H9 (cell line): ENCODE results near the gene RIBC1. TPM values are rescaled to one million over a fixed set of nuclear protein-coding genes. Genes with fewer than 3 reads are reported as not detected.

Experiments
- DNase-seq: peaks from one replicate; pipeline ENCODE4 v3.0.0-alpha.2; 2017
- H2AFZ ChIP-seq: one replicate; pipeline ENCODE4 v1.6.1; 2013; ENCODE audit warnings: mild to moderate bottlenecking, low read length, control low read depth, moderate library complexity
- H2AK5ac ChIP-seq: 2 replicates; pipeline ENCODE4 v1.6.1; 2013; ENCODE audit warnings: low read length, control low read depth, mixed read lengths; ENCODE audit not compliant: insufficient read length
- H2BK120ac ChIP-seq: one replicate; pipeline ENCODE4 v1.6.1; 2013; ENCODE audit warnings: low read depth, mild to moderate bottlenecking, low read length, control low read depth, inconsistent platforms; ENCODE audit not compliant: poor library complexity, severe bottlenecking
- H2BK12ac ChIP-seq: 2 replicates; pipeline ENCODE4 v1.6.1; 2013; ENCODE audit warnings: low read length, control low read depth, mixed read lengths, low read depth; ENCODE audit not compliant: insufficient read length
- H2BK15ac ChIP-seq: 2 replicates; pipeline ENCODE4 v1.6.1; 2013; ENCODE audit warnings: low read depth, low read length, control low read depth
- H2BK20ac ChIP-seq: one replicate; pipeline ENCODE4 v1.6.1; 2013; ENCODE audit warnings: low read depth, mild to moderate bottlenecking, low read length, control low read depth, inconsistent platforms; ENCODE audit not compliant: poor library complexity, severe bottlenecking
- H2BK5ac ChIP-seq: 2 replicates; pipeline ENCODE4 v1.6.1; 2013; ENCODE audit warnings: low read length, control low read depth, mixed read lengths; ENCODE audit not compliant: insufficient read length
- H3K14ac ChIP-seq: 2 replicates; pipeline ENCODE4 v1.6.1; 2013; ENCODE audit warnings: low read length, control low read depth; ENCODE audit not compliant: insufficient read depth
- H3K18ac ChIP-seq: 2 replicates; pipeline ENCODE4 v1.6.1; 2013; ENCODE audit warnings: low read depth, mild to moderate bottlenecking, mixed read lengths, low read length, control low read depth; ENCODE audit not compliant: insufficient read length
- H3K23ac ChIP-seq: 2 replicates; pipeline ENCODE4 v1.6.1; 2013; ENCODE audit warnings: low read length, control low read depth, mixed read lengths, low read depth; ENCODE audit not compliant: insufficient read length
- H3K23me2 ChIP-seq: 2 replicates; pipeline ENCODE4 v1.6.1; 2013; ENCODE audit warnings: low read depth, mild to moderate bottlenecking, mixed read lengths, low read length, control low read depth; ENCODE audit not compliant: insufficient read length, poor library complexity, severe bottlenecking
- H3K27ac ChIP-seq: 2 replicates; pipeline ENCODE4 v1.5.1; 2013; ENCODE audit warnings: low read length, control low read depth, mixed read lengths, low read depth; ENCODE audit not compliant: insufficient read length
- H3K27me3 ChIP-seq: 2 replicates; pipeline ENCODE4 v1.6.1; 2013; ENCODE audit warnings: low read length, control low read depth, inconsistent platforms; ENCODE audit not compliant: insufficient read depth
- H3K4ac ChIP-seq: 2 replicates; pipeline ENCODE4 v1.6.1; 2013; ENCODE audit warnings: low read depth, mild to moderate bottlenecking, control low read depth, inconsistent platforms, low read length, moderate library complexity
- H3K4me1 ChIP-seq: 2 replicates; pipeline ENCODE4 v1.6.1; 2013; ENCODE audit warnings: low read length, control low read depth, inconsistent platforms; ENCODE audit not compliant: insufficient read depth
- H3K4me2 ChIP-seq: 2 replicates; pipeline ENCODE4 v1.6.1; 2013; ENCODE audit warnings: low read length, control low read depth, mixed read lengths; ENCODE audit not compliant: insufficient read length, insufficient read depth
- H3K56ac ChIP-seq: 2 replicates; pipeline ENCODE4 v1.6.1; 2013; ENCODE audit warnings: low read depth, mild to moderate bottlenecking, mixed read lengths, low read length, control low read depth; ENCODE audit not compliant: insufficient read length
- H3K79me1 ChIP-seq: 2 replicates; pipeline ENCODE4 v1.6.1; 2013; ENCODE audit warnings: low read depth, mild to moderate bottlenecking, moderate library complexity, low read length, control low read depth, inconsistent platforms; ENCODE audit not compliant: insufficient read depth, poor library complexity, severe bottlenecking
- H3K79me2 ChIP-seq: 2 replicates; pipeline ENCODE4 v1.6.1; 2013; ENCODE audit warnings: low read length, control low read depth, inconsistent platforms; ENCODE audit not compliant: insufficient read depth
- H3K9ac ChIP-seq: 2 replicates; pipeline ENCODE4 v1.6.1; 2013; ENCODE audit warnings: low read length, control low read depth, mixed read lengths; ENCODE audit not compliant: insufficient read length; ENCODE audit errors: extremely low read depth
- H3K9me3 ChIP-seq: one replicate; pipeline ENCODE4 v1.6.1; 2013; ENCODE audit warnings: low read depth, low read length, inconsistent platforms; ENCODE audit not compliant: control insufficient read depth
- H3T11ph ChIP-seq: one replicate; pipeline ENCODE4 v1.6.1; 2013; ENCODE audit warnings: mild to moderate bottlenecking, low read length, control low read depth, inconsistent platforms
- H4K20me1 ChIP-seq: one replicate; pipeline ENCODE4 v1.6.1; 2013; ENCODE audit not compliant: control insufficient read depth, insufficient read length, insufficient read depth
- H4K5ac ChIP-seq: 2 replicates; pipeline ENCODE4 v1.6.1; 2013; ENCODE audit warnings: low read depth, mild to moderate bottlenecking, mixed read lengths, low read length, control low read depth; ENCODE audit not compliant: insufficient read length
- H4K8ac ChIP-seq: replicated peaks from 2 replicates; pipeline ENCODE4 v1.6.1; 2013; ENCODE audit warnings: low read length, control low read depth, mixed read lengths, low read depth; ENCODE audit not compliant: insufficient read length
- H4K91ac ChIP-seq: 2 replicates; pipeline ENCODE4 v1.6.1; 2013; ENCODE audit warnings: low read depth, mild to moderate bottlenecking, moderate library complexity, mixed read lengths, low read length, control low read depth; ENCODE audit not compliant: insufficient read length
- H3K27ac Mint-ChIP-seq, 3 experiments: 2 replicates in 2 of 3; 3 replicates in 1 of 3; pipeline ENCODE4 v1.8.0; 2020 to 2021; ENCODE audit warnings: mixed read lengths in 3 of 3, mild to moderate bottlenecking in 1 of 3, moderate library complexity in 1 of 3
- H3K27me3 Mint-ChIP-seq: 2 replicates; pipeline ENCODE4 v1.8.0; 2021; ENCODE audit warnings: low read depth, mild to moderate bottlenecking, moderate library complexity, mixed read lengths
- H3K36me3 Mint-ChIP-seq, 3 experiments: 2 replicates in 2 of 3; 3 replicates in 1 of 3; pipeline ENCODE4 v1.8.0; 2020 to 2021; ENCODE audit warnings: low read depth in 3 of 3, mixed read lengths in 3 of 3; ENCODE audit not compliant: insufficient read depth in 1 of 3
- H3K4me1 Mint-ChIP-seq, 2 experiments: 2 replicates each; pipeline ENCODE4 v1.8.0; 2020; ENCODE audit warnings: mixed read lengths in 2 of 2
- H3K4me3 Mint-ChIP-seq, 2 experiments: 2 replicates in 1 of 2; 3 replicates in 1 of 2; pipeline ENCODE4 v1.8.0; 2020 to 2021; ENCODE audit warnings: mild to moderate bottlenecking in 2 of 2, mixed read lengths in 2 of 2, moderate library complexity in 1 of 2
- H3K9me3 Mint-ChIP-seq, 2 experiments: 2 replicates in 1 of 2; 3 replicates in 1 of 2; pipeline ENCODE4 v1.8.0; 2020; ENCODE audit warnings: mild to moderate bottlenecking in 2 of 2, mixed read lengths in 2 of 2, moderate library complexity in 1 of 2
- WGBS: extraction: QIAGEN DNeasy Blood & Tissue Kit; methylation state at CpG from one replicate; pipeline ENCODE4 v1.1.7; 2013; ENCODE audit warnings: missing lambda C conversion rate, low lambda C conversion rate, mixed read lengths; ENCODE audit not compliant: insufficient read length; ENCODE audit errors: extremely low coverage; 5-methylcytosine and 5-hydroxymethylcytosine counted together
- total RNA-seq: library from RNA; stranded (reverse); gene quantifications from 2 replicates; pipeline ENCODE4 v1.2.1, GENCODE V29; 2021
- TF ChIP-seq, protein P1 (sequence below): fragments of 200-600 bp; sonication (generic); conservative IDR thresholded peaks from 3 replicates; pipeline ENCODE4 v1.8.0; 2021; ENCODE audit warnings: antibody characterized with exemption, mild to moderate bottlenecking

The RIBC1 gene
- total RNA-seq, 1 experiment from 2014 or later: 1.2 TPM

- H3K27ac Mint-ChIP-seq: no peak overlapping the region
- WGBS: no CpG with 5 or more reads among the region's 44 CpGs
- peaks cover 44% of the 10 kb centered on the region for H3K9me3 ChIP-seq
- H3K4me2 ChIP-seq: peak overlapping the region; percentile 46
- H4K5ac ChIP-seq: no peak overlapping the region
- no peak overlapping the region for H3K9ac ChIP-seq
- TF ChIP-seq, protein P1, sequence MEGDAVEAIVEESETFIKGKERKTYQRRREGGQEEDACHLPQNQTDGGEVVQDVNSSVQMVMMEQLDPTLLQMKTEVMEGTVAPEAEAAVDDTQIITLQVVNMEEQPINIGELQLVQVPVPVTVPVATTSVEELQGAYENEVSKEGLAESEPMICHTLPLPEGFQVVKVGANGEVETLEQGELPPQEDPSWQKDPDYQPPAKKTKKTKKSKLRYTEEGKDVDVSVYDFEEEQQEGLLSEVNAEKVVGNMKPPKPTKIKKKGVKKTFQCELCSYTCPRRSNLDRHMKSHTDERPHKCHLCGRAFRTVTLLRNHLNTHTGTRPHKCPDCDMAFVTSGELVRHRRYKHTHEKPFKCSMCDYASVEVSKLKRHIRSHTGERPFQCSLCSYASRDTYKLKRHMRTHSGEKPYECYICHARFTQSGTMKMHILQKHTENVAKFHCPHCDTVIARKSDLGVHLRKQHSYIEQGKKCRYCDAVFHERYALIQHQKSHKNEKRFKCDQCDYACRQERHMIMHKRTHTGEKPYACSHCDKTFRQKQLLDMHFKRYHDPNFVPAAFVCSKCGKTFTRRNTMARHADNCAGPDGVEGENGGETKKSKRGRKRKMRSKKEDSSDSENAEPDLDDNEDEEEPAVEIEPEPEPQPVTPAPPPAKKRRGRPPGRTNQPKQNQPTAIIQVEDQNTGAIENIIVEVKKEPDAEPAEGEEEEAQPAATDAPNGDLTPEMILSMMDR: no peak
- no peak overlapping the region for H4K8ac ChIP-seq
- no peak overlapping the region for H2AK5ac ChIP-seq
- no peak overlapping the region for H2BK120ac ChIP-seq
- H3K23me2 ChIP-seq: no peaks in the 10 kb centered on the region
- no peak overlapping the region for H3K14ac ChIP-seq
- no peak overlapping the region for H3K27ac ChIP-seq
- no peaks in the 10 kb centered on the region; a peak in 2 of 7 replicates for H3K36me3 Mint-ChIP-seq
- no peaks in the 10 kb centered on the region for H3K4me1 ChIP-seq
- no peak overlapping the region for H3T11ph ChIP-seq
- no peak overlapping the region for H3K4ac ChIP-seq
- peak; percentile 88 for DNase-seq
- no peaks in the 10 kb centered on the region for H3K27me3 ChIP-seq
- H4K91ac ChIP-seq: no peak overlapping the region
- H2BK12ac ChIP-seq: no peak overlapping the region
- no peak overlapping the region for H2BK5ac ChIP-seq
- no peak overlapping the region for H2AFZ ChIP-seq
- H3K23ac ChIP-seq: no peak overlapping the region
- no peak overlapping the region for H2BK15ac ChIP-seq
- H4K20me1 ChIP-seq: no peaks in the 10 kb centered on the region
- no peaks in the 10 kb centered on the region for H3K79me1 ChIP-seq
- no peak overlapping the region for H3K18ac ChIP-seq
- no peaks in the 10 kb centered on the region for H3K79me2 ChIP-seq
- H3K4me3 Mint-ChIP-seq: peak overlapping the region; percentile 73 to 75
- H3K27me3 Mint-ChIP-seq: peaks cover 12% of the 10 kb centered on the region
- peaks cover 61 to 70% of the 10 kb centered on the region in 2 experiments for H3K9me3 Mint-ChIP-seq
- H3K4me1 Mint-ChIP-seq: peaks cover 2 to 6% of the 10 kb centered on the region in 2 experiments; a peak in 3 of 4 replicates
- H3K56ac ChIP-seq: no peak overlapping the region
- H2BK20ac ChIP-seq: no peak overlapping the region
Observed at GRCh38 chrX:53441531-53442321, 19.1 kb downstream of the RIBC1 start.
